GM12865 (cell line): ENCODE results near the gene CDX2.

Source experiments
- DNase-seq: peaks from one replicate; pipeline ENCODE4 v3.0.0; 2010; ENCODE audit warnings: low read depth
- H3K4me3 ChIP-seq: 2 replicates; pipeline ENCODE4 v1.5.1; 2011; ENCODE audit warnings: mild to moderate bottlenecking, low read depth, low read length, control low read depth
- TF ChIP-seq, protein P1 (sequence below): IDR thresholded peaks from 2 replicates; pipeline ENCODE4 v1.5.1; 2011; ENCODE audit warnings: low read length, control low read depth, low read depth, inconsistent platforms; ENCODE audit not compliant: insufficient read depth; ENCODE audit errors: missing control alignments

The CDX2 gene

DNA sequence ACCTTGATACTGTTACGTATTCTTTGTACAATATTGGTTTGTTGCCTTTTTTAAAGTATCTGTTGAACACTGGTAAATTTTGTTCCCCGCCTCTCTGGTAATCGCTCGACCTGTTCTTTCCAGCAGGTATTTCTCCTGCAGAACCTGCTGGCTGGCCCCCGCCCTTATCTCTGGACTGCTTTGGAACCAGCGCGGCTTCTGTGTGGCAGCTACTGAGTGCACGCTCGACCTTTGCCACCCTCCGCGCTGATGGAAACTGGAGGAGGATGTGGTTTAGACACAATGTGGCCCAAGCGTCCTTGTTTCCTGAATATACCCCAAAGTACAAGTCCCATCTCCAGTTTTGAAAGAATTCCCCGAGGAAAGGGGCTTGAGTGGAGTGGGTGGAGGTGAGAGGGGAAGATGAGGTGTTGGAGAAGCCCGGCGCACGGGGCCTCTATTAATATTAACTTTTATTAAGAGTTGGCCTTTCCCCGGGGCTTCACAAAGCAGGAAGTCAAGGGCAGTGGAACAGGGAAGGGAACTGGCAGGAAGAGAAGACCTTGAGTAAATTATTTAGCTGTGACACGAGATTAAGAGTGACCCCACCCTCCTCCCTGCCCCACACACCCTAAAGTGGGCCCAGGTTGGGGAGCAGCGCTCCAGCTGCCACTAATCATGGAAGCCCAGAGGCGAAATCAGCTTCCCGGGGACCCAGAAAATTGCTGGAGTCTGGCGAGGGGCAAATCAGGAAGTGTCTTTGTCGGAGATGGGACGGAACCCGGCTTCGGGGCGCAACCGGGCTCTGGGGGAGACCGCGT lies 16.0 kb downstream of the CDX2 start:
- TF ChIP-seq, protein P1, sequence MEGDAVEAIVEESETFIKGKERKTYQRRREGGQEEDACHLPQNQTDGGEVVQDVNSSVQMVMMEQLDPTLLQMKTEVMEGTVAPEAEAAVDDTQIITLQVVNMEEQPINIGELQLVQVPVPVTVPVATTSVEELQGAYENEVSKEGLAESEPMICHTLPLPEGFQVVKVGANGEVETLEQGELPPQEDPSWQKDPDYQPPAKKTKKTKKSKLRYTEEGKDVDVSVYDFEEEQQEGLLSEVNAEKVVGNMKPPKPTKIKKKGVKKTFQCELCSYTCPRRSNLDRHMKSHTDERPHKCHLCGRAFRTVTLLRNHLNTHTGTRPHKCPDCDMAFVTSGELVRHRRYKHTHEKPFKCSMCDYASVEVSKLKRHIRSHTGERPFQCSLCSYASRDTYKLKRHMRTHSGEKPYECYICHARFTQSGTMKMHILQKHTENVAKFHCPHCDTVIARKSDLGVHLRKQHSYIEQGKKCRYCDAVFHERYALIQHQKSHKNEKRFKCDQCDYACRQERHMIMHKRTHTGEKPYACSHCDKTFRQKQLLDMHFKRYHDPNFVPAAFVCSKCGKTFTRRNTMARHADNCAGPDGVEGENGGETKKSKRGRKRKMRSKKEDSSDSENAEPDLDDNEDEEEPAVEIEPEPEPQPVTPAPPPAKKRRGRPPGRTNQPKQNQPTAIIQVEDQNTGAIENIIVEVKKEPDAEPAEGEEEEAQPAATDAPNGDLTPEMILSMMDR: no peak
- H3K4me3 ChIP-seq: no peak overlapping the region
- no peak for DNase-seq

DNA sequence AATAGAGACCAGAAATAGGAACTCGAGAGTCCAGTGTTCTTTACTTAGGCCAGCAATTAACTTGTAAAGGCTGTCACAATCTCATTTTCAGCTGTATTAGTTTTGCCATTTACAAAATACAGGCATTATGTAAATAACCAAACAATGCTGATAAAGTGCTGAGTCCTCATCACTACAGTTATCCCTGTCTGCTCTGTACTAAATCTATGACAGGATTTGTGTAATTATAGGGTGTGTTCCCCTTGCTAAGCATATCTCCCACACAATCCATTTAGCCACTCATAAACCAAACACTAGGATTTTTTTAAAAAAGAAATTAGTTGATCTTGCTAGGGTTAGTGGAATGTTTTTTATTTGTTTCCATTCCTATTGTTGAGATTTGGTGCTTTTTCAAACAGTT lies 26.1 kb downstream of the CDX2 start:
- H3K4me3 ChIP-seq: no peak overlapping the region
- TF ChIP-seq, protein P1: no peak
- DNase-seq: no peak

DNA sequence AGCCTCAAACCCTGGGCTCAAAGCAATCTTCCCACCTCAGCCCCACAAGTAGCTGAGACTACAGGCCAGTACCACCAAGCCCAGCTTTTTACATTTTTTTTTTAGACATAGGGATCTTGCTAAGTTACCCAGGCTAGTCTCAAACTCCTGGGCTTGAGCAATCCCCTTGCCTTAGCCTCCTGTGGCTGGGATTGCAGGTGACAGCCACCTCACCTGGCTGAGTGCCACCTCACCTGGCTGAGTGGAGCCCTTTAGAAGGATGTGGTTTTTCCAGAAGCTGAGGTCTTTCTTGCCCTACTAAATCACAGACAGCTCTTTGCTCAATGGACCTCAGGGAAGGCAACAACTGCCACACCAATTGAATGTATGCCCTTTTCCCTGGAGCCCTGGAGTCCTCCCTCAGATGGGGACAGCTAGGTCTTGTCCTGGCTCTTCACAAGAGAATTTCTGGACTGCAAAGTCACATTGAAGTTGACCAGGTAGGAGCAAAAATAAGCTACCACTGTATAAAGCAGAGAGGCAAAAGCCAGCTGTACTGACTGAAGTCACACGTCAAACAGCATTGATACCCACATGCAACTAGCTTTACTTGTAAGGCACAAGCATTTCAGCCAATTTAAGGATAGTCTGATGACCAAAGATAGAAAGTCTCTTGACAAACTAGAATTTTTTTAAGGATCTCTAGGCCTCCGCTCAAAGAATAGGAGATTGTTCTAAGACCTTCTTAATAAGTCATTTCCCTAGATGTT lies 35.4 kb downstream of the CDX2 start:
- TF ChIP-seq, protein P1: no peak
- no peak overlapping the region for H3K4me3 ChIP-seq
- no peak for DNase-seq

DNA sequence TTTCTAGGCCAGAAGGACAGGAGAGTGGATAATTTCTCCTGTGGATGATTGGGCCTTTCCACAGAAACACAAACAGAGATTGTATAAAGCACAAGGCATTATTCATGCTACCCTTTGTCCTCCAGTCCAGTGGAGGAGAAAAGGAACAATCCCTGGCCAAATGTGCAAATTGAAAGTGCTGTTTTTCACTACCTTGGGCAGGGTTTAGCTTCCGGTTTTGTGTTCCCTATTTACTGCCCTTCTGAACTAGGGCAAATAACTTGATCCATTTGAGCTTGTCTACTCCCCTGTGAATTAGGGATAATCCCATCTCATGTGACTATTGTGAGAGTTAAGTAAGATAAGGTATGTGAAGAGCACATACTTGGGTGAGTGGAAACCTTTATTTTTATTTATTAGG lies 36.0 kb downstream of the CDX2 start:
- TF ChIP-seq, protein P1: no peak
- no peak for DNase-seq
- no peak overlapping the region for H3K4me3 ChIP-seq

DNA sequence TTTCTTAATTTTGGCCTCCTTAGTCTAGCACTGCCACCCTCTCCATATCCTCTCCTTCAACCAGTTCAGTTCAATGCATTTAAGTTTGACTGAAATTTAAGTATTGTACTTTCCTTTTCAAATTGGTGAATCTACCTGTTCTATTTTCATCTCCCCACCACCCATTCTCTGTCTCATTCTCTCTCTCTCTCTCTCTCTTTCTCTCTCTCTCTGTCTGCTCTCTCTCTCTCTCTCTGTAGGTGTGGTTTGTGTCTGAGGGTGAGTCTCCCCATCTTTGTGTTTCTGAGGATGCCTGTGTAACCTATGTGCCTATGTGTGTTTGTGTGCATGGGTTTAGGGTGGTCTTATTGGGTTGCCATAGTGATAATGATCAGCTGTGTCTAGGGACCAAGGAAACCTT lies 39.2 kb downstream of the CDX2 start:
- DNase-seq: no peak
- H3K4me3 ChIP-seq: no peak overlapping the region
- TF ChIP-seq, protein P1: no peak

DNA sequence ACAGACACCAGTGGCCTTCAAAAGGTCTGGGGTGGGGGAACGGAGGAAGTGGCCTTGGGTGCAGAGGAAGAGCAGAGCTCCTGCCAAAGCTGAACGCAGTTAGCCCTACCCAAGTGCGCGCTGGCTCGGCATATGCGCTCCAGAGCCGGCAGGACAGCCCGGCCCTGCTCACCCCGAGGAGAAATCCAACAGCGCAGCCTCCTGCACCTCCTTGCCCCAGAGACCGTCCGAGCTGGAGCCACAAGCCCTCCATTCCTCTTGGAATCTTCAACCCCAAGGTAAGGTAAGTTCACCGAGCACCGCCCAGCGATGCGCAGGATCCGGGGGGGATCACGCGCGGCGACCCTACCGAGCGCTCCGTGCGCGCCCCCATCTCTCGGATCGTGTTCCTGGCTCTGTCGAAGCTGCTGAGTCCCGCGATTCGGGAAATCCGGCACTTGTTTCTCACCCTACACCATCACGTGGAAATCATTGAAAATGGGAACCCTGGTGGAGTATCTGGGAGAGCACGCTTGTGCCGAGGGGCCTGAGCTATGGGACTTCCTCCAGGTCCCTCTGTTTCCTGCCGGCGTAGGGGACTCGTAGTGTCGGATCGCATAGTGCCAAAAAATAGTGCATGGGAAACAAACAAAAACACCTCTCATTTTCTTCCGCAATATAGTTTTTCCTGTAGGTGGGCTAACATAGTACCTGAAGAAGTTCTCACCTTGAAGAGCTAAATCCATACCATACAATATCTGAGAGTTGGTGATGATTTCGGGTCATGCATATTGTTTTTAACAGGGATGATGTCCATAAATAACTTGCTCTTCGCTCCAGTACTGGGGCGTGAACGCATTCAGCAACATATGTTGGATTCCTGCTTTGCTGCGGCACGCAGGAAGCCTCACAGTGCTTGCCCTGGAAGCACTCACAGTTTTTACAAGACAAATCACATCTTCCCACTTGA lies 40.0 kb downstream of the CDX2 start:
- H3K4me3 ChIP-seq: no peak overlapping the region
- TF ChIP-seq, protein P1: no peak
- DNase-seq: no peak
